NCI-H1092 (cell line): Measurements from ENCODE around the gene PAPSS1.

Experiments
- DNase-seq: peaks from one replicate; lab custom pipeline; 2025; lab: John Stamatoyannopoulos, UW

Gene PAPSS1

DNA sequence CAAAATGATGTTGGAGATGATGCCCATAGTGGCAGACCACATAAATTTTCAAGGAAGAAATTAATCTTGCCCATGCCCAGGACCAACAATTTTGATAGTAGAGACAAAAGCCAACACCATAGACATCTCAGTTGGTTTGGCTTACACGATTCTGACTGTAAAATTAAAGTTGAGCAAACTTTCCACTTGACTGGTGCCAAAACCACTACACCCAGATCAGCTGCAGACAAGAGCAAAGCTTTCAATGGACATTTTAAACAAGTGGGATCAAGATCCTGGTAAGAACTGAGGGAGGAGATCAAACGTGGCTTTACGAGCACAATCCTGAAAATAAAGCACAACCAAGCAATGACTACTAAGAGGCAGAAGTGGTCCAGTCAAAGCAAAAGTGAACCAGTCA, 90.7 kb downstream of the PAPSS1 start:
- DNase-seq = no peak

DNA sequence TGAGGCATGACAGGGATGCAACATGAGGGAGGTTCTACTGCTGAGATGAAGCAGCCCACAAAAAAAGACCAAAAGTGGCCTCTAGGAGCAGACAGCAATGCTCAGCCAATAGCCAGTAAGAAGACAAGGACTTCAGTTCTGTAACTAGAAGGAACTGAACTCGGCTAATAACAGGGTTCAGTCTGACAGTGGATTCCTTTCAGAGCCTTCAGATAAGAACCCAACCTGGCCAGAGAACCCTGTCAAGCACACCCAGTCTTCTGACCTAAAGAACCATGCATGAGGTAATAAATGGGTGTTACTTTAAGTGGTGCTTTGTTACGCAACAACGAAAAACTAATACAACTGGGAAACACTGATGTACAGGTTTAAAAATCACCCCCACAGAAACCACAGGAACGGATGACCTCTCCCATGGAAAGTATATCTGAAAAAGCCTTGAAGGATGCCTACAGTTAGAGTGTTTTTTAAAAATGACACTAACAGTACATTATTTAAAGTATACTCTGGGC, 94.6 kb downstream of the PAPSS1 start:
- no peak for DNase-seq

DNA sequence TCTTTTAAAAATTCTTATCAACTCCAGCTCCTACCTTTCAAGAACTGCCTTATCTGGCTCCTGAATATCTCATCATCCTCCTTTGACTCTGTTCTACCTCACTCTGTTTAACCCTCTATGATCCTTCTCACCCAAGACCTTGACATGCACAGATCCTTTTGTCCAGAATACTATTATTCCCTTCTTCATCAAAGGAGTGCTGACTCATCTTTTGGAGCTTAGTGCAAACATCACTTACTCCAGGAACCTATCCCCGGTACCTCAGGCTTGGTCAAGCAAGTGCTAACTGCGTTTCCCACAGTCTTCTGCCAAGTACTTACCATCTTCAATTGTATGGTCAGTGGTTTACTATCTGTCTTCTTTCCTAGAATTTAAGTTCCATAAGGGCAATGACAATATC, 96.0 kb downstream of the PAPSS1 start:
- DNase-seq = no peak

DNA sequence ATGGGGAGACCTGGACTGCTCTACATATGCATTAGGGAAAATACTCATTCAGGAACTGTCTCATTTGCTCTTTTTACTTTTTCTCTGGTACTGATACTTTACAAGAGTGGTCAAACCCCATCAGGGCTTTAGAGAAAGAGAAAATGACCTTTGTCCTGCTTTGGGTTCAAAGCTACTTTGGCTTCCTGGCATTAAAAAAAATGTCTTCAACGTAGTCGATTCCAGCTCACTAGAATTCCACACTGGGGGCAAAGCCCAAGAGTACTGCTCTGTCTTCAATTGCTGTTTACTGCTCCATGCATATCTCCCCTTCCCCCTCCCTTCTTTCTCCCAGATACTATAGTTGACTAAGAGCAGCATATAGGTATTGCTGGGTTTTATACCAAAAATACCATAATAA, 98.0 kb downstream of the PAPSS1 start:
- no peak for DNase-seq

DNA sequence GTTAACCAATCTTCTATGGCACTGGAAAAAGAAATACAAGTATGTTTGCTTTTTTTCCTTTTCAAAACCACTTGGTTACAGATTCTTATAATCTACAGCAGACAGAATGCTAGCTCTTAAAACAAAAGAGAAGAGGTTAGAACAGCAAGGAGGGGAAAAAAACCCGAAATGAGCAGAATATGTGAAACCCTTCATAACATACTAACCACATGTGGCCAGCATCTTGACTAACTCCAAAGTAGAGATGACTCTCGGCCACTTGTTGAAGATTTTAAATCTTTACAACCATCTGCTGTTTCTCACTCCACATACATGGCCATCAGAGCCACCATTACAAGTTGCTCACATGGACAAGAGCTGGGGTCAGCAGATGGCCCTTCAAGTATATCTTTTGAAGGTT, 100.3 kb downstream of the PAPSS1 start:
- no peak for DNase-seq

DNA sequence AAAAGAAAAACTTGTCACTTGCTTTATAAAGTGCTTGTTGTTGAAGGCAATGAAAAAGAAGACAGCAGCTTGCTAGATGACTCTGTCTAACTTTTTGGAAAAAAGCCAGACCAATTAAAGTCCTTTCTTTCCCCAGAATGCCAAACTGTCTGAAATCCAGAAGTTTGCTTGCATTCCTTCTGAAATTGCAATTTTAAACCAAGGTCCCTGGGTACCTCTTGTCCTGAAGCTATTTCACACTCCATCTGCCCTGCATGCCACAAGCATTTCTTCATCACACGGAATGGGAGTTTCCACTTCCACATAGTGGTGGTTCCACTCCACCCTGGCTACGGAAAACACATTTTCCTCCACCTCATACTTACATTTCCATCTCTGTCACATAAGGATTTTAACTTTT, 101.0 kb downstream of the PAPSS1 start:
- DNase-seq = no peak

DNA sequence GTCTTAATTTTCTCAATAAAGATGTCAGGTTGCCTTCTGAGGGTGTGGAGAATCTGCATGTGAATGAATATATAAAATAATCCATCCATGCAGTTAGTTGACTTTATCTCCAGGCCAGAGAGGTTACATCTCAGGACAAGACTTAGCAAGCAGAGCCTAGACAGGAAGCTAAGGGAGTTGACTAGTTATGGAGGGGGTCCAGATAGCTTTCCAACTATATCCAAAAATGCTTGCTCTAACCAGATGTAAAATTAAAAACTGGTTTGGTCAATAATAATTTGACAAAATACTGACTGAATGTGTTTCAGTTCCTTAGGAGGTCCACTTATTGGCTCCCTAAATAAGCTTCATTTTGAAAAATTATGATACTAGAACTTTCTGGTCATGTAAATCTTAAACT, 101.4 kb downstream of the PAPSS1 start:
- DNase-seq = no peak

DNA sequence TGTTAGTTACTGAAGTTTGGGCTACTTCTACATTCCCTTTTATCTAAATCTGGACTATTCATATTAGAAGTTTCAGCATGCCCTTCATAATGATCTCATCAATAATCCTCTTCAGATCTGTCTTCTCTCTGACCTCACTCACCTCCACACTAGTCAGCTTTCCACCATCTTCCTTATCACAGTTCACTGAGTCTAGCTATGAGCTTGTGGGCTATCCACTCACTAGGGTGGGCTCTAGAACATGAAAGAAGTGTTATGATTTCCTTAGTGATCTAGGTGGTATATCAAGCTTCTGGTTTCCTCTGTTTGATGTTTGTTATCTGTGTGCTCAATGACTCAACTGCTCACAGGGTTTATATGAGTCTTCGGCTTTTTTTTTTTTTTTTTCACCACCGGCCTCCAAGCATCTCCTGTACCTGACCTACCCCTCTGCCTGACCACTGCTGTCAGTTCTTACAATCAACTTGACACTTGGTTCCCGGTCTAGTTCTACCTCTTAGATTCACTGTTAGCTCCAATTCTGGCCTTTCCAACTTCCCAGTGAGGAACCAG, 103.1 kb downstream of the PAPSS1 start:
- DNase-seq = no peak

DNA sequence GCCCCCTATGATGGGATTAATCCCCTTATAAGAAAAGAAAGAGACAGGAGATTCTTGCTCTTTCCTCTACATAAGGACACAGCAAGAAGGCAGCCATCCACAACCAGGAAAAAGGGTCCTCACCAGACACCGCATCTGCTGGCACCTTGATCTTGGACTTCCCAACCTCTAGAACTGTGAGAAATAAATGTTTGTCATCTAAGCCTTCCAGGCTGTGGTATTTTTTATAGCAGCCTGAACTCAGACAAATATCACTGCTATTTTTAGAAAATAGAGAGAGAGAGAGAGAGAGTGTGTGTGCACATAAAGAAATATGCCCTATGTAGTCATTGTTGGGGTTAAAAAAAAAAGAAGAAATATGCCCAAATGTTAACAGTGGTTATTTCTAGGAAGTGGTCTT, 104.2 kb downstream of the PAPSS1 start:
- no peak for DNase-seq

DNA sequence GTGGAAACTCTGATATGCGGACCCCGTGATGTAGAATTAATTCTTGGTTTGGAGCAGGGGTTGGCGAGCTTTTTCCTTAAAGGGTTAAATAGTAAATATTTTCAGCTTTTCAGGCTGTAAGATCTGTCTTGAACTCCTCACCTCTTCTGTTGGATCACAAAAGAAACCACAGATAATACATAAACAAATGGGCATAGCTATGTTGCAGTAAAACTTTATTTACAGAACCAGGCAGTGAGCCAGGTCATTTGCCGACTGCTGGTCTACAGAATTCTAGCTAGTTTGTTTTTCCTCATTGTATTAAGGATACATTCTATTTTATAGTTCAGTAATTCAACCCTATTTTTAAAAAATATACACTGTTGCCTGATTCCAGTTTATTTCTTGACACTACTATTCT, 116.6 kb downstream of the PAPSS1 start:
- no peak for DNase-seq

DNA sequence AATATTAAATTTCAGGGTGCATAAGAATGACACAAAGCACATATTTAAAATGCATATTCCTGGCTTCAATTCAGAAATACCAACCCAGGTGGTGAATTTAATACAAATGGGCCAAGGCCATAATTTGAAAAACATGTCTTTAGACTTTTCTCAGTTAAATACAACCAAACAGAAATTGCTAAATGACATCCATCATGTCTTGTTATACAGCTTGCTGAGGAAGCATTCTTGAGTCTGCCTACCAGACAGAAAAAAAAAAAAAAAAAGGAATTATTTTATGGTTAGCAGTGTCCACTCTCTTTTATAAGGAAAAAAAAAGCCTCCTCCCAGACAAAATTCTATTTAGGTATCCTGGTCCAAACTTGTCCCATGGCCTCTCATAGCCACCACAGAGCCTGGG, 119.1 kb downstream of the PAPSS1 start:
- no peak for DNase-seq

DNA sequence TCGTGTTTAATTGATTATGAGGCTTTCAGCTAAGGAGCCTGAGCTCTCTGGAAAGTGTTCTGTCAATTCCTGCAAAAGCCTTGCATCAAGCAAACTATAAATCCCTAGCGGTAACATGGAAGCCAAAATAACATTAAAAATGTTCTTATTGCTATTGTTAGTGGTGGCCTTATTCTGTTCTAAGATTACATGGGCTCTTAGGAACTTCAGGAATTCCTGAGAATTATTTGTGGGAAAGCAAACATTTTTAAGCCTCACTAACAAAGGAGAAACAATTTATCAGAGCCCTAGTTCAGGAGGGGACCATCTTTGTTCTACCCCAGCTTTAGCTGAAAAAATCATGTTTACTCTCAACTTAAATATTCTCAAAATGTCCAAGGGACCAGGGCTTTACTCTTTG, 119.6 kb downstream of the PAPSS1 start:
- DNase-seq = no peak

DNA sequence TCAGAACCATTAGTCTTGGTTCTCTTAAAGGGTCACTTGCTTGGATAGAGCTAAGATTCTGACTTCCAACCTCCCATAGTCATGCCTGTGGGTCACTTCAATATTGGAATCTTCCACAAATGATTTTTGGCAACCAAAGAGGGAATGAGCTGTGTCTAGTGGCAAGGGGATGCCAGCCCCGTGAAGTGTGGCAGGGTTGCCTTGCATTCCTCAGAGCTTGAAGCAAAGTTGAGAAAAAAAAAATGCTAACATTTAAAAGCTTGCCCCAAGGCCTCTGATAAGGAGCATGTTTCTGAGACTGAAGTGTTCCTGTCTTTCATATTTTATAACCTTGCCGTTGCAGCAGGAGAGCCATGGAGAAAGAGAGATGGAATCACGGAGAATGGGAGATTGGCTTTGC, 120.2 kb downstream of the PAPSS1 start:
- DNase-seq = no peak

DNA sequence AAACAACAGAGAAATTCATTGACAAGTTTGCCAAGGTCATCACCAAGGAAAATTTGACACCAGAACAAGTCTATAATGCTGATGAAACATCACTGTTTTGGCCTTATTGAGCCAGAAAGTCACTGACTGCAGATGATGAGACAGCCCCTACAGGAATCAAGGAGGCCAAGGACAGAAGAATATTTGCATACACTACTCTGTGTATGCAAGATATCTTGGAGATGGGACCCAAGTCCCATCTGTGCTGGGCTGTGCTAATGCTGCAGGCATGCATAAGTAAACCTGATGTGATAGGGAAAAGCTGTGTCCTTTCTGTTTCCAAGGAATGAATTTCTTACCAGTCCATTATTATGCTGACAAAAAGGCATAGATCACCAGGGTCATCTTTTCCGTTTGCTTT, 126.8 kb downstream of the PAPSS1 start:
- DNase-seq = no peak

DNA sequence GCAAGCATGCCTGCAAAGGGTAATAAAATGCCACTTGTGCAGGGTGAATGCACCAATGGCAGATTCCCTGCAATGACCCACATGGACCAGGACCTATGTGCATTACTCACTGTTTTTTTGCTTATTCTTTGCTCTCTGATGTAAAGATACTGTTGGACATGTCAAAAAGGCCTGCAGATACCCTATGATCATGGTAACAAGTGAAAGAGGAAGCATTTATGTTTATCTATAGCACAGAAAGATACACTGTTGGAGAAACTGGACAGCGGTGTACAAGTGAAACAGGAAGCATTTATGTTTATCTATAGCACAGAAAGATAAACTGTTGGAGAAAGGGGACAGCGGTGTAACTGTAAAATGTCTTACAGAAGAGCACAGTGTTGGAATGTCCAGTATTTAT, 127.5 kb downstream of the PAPSS1 start:
- no peak for DNase-seq

DNA sequence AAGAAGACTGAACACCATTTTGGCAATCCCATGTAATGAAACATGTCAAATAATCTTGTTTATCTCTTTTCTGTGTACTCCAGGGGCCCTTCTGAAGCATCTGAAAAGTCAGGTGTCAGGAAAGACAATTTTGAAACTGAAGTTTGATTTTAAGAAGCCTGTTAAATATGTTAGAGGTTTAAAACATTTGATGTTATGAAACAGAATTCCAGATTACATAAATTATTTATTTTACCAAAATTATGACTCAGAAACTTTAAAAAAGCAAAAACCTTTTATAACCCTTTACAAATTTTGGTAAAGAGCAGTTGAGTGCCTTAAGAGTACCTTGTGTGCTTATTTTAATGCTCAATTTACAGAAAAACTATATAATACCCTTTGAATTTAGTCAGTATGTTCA, 130.8 kb downstream of the PAPSS1 start:
- DNase-seq = no peak

DNA sequence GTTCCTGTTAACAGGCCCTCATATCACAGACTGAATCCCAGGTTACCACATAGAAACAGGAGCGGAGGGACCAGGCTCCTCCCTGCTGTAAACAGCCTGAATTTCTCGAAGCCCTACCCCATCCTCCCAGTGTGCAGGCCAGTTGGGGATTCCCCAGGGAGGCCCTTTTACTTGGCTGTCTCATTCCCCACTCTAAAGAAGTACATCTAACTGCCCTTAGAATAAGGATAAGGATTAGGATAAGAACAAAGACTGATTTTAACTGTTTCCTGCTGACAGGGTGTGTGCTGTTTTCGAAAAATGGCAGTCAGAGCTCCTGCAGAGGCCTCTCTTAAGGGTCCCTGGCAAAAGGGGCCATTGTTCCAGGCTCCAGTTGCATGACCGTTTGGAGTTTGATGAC, 133.7 kb downstream of the PAPSS1 start:
- no peak for DNase-seq

DNA sequence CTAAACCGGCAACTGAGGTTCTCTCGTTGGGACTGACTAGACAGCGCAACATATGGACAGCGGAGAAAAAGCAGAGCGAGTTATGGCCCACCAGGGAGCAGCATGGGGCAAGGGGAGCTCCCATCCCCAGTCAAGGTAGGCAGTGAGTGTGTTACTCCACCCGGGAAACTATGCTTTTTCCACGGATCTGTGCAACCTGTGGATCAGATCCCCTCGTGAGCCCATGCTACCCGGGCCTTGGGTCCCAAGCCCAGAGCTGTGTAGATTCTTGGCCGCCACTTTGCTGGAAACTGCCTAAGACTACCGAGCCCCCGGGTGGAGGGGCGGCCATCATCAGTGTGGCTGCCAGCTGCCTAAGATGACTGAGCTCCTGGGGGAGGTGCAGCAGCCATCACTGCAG, 140.9 kb downstream of the PAPSS1 start:
- no peak for DNase-seq

DNA sequence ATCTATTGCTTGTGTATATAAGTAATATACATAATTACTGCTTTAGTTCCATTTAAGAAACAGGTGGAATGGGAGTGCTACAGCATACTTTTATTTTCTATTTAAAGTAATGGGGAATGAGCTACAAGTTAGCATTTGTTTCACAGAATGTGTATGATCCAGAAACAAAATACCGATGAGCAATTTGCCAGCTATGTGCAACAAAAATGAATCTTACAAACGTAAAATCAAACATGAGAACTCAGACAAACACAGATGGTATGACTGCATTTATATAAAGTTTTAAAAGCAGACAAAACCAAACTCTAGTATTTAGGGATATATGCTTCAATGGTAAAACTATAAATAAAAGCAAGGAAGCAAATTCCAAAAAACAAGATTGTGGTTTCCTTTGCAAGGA, 141.7 kb downstream of the PAPSS1 start:
- DNase-seq = no peak

DNA sequence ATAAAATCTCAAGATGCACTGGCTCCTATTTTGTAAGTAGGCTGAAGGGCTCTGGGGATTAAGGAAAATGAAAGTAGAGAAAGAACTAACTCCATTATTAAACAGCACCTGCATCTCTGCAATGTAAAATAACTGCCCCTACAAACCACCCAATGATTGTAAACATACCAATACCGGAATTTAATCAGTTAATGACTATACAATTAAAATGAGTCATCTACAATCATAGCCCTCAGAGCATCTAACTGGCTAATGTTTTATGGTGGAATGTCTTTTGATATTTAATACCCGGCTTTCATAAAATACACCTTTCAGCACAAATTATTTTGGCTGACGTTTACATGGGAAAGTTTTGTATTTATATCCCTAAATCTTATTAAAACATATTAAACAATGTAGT, 142.3 kb downstream of the PAPSS1 start:
- DNase-seq = no peak

DNA sequence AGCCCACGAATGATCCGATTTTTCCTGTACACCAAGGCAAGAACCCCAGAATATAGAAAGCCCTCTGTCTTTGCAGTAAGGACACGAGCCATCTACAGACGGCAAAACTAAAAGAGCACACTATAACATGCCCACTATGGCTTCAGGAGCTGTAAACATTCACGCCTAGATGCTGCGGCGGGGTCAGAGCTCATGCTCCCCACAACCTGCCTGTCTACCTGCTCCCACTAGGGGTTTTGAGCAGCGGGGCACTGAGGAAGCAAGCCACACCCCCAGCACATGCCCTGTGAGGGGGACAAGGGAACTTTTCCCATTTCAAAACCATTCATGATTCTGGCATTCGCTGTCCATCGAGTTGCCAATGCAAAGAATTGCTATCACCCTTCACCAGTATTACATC, 144.8 kb downstream of the PAPSS1 start:
- DNase-seq = no peak

DNA sequence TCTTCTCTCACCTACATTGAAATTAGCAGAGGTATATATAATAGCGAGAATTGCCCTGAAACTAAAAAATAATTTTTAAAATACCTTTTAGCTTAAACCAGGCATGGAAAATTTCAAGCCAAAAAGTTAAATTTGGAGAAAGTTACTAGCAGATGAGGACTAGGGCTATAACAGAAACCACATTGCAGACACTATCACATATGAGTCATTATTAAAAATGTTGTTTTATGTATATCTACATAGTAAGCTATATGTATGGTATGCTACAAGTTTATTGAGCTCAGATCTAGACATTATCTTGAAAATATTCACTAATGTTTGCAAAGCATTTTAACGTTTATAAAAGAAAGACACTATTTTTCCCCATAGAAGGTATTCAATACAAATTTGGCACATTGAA, 147.8 kb downstream of the PAPSS1 start:
- no peak for DNase-seq

DNA sequence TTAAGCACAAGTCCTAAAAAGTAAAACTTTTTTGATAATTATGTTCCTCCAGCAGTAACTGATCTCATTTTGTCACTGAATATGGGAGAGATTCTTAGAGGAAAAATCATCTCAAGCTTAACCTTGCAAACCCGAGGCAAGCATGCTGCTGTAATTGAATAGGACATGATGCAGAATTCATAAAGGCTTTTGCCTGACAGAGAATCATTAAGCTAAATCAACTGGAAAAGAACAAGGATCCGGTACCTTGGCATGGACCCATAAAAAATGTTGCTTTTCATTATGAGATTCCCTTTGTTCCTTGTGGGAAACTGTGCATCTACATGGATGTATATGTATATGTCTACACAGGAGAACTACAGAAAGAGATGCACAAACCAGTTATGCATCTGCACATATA, 149.1 kb downstream of the PAPSS1 start:
- DNase-seq = no peak

DNA sequence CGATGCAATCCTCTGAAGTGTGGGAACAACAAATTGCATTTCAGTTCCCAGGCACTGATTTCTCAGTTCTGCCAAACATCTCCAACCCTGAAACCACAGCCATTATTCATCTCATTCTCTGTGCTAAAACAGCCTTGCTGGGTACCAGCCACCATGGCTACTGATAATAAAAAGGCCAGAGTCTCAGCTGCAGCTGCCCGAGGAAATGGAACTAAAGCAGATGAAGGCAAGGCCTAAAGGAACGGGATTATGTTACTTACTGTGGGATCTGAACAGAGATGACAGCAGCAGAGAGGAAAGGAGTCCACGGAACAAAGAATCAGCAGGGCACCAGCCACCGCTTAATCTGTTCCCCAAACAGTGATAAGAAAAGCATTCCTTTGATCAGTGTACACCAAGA, 155.7 kb downstream of the PAPSS1 start:
- no peak for DNase-seq
